HG02884 (cell line): ENCODE results near the gene FBXO28.

Experiments used
- ATAC-seq: cut with Tn5 transposase; IDR thresholded peaks from one replicate; pipeline ENCODE4 v1.9.1; 2021; ENCODE audit warnings: mild to moderate bottlenecking, moderate library complexity; ENCODE audit not compliant: unreplicated experiment

FBXO28 gene

DNA sequence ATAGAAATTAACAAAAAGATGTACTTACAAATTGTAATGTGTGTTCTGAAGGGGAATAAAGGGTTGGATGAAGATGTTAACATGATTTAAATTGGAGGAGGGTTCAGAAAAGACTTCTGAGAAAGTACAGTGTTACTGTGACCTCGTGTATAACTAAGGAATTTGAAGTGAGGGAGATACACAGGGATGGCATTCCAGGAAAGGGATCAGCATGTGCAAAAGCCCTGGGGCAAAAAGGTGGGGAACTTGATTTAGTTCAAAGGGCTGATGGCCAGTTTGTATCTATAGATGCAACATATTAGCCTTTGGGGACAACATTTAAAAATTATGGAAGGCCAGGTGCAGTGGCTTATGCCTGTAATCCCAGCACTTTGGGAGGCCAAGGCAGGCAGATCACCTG lies 35.8 kb downstream of the FBXO28 start:
- ATAC-seq = no peak

DNA sequence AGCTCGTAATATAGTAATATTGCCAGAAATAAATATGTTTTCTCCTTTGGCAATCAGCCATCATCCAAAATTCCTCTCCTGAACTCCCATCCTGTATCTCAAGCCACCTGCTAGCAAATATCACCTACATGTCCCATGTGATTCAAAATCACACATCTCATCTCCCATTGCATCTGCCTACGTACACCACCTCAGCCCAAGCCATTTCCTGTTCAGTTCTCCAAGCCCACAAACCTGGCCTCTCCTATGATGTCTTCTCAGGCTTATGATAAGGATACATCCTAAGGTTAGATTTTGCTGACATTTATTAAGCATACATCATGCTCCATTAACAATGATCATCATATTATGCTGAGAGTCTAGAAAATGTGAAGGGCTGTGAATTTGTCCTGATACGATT lies 37.2 kb downstream of the FBXO28 start:
- ATAC-seq = no peak

- ATAC-seq = no peak
These were observed 43.4 kb downstream of the FBXO28 start for GRCh38 chr1:224157316-224157715.

GRCh38 chr1:224159541-224159940 lies 45.6 kb downstream of the FBXO28 start:
- ATAC-seq = no peak

DNA sequence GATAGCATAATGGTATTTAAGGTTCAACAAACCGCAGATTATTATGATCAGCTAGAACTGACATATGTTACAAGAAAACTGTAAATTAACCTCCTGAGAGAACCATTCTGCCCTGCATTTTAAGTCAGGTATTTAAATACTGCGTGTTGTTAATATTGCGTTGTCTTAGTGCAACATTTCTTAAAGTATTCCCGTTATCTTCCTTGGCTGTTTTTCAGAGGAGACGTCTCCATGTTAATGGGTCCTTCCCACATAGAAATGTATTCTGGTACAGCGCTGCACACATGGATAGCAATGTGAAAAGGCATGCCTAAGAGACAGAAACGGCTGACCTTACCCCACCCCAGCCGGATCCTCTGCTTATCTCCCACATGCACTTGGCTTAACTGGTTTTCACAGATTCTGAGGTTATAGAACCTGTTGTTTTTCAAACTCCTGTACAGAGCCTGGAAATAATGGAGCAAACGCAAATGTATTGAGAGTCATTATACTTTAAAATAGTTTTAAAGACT lies 46.3 kb downstream of the FBXO28 start:
- ATAC-seq = no peak

- ATAC-seq = no peak
These were observed 48.9 kb downstream of the FBXO28 start for GRCh38 chr1:224162768-224163167.

GRCh38 chr1:224163311-224163710 lies 49.4 kb downstream of the FBXO28 start:
- no peak for ATAC-seq

DNA sequence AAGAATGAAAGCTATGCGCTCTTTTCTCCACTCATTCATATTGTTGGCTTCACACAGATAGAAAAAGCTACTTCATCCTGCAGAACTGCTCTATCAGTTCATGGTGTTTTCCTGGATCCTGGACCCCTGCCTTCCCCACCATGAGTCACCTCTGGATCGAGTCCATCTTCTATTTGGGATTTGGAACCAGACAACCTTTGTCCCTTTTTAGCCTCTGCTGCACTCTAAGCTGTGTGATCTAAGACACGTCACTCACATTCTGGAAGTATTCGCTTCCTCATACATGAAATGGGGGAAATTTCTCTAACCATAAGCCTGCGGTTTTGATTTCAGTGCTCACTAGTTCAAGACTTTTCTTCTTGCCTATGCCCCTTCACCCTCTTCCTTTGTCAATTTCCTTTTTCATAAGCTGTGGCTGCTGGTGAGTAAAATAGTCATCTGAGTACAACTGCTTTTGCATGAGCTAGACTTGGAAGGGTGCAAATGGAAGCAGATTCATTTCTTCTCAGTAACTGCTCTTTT lies 55.0 kb downstream of the FBXO28 start:
- peak; percentile 86 for ATAC-seq

DNA sequence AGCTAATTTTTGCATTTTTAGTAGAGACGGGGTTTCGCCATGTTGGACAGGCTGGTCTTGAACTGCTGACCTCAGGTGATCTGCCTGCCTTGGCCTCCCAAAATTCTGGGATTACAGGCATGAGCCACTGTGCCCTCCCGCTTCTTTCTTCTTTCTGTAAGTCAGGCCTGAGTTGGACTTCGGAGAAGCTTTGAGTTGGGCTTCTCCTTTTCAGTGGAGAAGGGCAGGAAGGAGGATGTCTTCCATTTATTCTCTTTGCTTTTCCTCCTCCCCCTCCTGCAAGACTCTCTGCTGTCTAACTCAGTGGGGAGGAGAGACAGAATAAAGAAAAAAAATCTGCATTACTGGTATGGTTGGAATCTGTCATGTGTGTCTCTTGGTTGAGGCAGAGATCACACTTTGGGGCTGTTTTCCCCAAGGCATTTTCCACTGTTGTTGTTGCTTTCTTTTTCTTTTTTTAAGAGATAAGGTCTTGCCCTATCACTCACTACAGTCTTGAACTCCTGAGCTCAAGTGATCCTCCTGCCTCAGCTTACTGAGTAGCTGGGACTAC lies 55.9 kb downstream of the FBXO28 start:
- no peak for ATAC-seq

DNA sequence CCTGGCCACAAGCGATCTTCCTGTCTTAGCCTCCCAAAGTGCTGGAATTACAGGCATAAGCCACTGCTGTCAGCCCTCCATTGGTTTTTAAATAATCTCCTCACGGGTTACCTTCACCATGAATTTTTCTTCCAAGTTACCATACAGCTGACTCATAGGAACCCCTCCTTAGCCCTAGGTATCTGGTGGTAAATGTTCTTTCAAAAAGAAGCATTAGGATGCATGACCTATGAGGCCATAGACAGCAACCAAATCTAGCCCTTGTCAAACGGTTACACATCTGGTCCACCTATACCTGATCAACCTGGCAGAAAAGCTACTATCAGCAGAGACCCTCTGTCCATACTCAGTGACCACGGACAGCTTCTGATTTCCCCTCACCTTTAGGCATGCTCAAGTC lies 56.4 kb downstream of the FBXO28 start:
- ATAC-seq = no peak

GRCh38 chr1:224170748-224171478 lies 57.0 kb downstream of the FBXO28 start:
- no peak for ATAC-seq

- ATAC-seq = no peak
These were observed 58.3 kb downstream of the FBXO28 start for GRCh38 chr1:224172229-224172628.

- ATAC-seq = no peak
These were observed 59.6 kb downstream of the FBXO28 start for GRCh38 chr1:224173523-224173922.

- no peak for ATAC-seq
These were observed 61.7 kb downstream of the FBXO28 start for GRCh38 chr1:224175617-224176016.

- no peak for ATAC-seq
These were observed 63.6 kb downstream of the FBXO28 start for GRCh38 chr1:224177356-224177999.

DNA sequence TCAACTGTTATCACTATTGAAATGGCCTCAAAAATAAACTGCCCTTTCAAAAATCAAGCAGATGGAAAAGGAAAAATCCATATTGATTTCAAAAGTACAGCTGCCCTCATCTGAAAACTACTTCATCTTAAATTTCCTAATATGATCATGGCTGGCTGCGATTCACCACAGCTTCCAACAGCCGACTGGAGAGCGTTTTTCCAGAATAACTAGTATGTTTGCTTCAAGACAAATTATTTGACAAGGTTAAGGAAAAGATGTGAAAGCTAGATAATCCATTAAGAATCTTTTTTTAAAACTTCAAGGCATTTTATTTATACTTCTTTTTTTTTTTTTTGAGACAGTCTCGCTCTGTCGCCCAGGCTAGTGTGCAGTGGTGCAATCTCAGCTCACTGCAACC lies 65.0 kb downstream of the FBXO28 start:
- ATAC-seq = no peak

DNA sequence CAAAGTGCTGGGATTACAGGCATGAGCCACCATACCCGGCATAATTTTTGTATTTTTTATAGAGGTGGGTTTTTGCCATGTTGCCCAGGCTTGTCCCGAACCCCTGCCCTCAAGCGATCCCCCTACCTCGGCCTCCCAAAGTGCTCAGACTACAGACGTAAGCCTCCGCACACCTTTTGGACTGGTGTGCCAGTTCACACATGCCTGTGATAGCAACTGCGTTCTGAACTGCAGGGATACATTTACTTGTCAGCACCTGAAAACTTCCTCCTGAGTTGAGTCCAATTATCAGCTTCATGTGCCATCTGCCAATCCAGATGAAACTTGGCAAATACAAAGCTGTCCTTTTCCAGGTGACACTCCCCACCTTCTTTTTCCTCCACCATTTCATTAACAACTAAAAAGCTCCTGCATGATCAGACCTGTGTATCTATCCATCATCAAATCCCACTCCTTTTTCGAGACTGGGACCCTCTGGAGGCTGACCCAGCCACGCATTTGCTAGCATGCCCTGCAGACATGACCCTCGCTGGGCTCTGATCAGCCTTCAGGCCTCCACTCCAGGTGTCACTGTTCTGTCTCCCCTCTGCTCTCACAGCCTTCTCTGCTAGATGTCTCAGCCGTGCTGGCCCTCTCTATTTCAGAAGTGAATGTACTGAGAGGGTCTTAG lies 67.0 kb downstream of the FBXO28 start:
- no peak for ATAC-seq

GRCh38 chr1:224181453-224181810 lies 67.5 kb downstream of the FBXO28 start:
- ATAC-seq = no peak

DNA sequence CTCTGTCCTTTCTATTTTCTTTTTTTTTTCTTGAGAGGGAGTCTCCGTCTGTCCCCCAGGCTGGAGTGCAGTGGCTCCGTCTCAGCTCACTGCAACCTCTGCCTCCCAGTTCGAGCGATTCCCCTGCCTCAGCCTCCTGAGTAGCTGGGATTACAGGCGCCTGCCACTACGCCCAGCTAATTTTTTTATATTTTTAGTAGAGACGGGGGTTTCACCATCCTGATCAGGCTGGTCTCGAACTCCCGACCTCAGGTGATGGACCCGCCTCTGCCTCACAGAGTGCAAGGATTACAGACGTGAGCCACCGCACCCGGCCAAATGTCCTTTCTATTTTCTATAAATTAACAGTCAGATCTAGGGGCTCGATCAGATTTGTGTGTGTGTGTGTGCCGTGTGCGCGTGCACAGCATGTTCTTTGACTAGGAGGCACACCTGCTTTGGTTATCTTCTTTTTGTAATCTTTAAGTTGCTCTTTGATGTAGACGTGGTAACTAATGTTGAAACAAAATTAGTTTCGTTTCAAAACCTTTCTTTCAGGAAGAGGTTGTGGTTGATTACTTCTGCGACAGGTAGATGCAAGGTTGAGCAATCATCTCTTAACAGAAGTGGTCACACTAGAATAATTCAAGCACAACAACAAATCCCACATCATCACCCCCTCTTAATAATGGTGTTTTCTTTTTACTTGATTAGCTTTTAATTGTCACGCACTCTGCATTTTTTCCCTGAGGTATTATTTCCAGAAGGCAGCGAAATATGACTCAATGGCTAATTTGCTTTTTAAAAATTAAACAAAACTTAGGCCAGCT lies 68.3 kb downstream of the FBXO28 start:
- ATAC-seq = peak; percentile 43

DNA sequence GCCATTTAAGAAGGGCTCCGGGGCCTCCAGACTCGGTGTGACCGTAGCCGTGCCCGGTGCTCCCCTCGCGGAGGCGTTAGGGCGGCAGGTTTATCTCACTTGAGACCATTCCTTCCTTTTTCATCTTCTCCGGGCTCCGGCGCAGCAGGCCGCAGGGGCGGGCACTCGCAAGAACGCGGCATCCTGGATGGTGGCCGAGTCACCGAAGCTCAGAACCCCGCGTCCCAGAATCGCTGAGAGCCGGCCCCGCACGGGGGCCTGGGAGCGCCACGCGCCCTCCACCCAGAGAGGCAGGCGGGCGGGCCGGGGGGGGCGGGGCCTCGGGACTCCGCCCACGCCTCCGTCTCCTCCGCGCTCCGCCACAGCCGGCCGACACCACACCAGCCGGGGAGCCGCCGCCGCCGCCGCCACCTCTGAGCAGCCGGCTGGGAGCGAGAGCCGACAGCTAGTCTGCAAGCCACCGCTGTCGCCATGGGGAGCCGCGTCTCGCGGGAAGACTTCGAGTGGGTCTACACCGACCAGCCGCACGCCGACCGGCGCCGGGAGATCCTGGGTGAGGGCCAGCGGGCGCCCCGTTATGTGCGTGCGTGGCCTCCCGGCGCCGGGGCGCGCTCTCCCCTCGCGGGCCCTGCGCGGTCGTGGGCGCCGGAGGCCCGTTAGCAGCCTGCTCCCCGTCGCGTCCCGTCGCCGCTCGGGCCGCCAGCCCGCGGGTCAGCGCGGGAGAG lies 69.1 kb downstream of the FBXO28 start, which contains the start of gene DEGS1:
Gene DEGS1, plus strand, starts transcription at position 375 of the 725 bp plus-strand sequence. Its CDS starts 97 bp downstream, at position 472.
- ATAC-seq = peak; percentile 56
